GM12878 (cell line): ENCODE measurements around the gene ADGRL3.

Source experiments
- CREM ChIP-seq: IDR thresholded peaks from 2 replicates; pipeline ENCODE4 v1.6.1; 2014; ENCODE audit warnings: antibody characterized with exemption, low read depth
- CTCF ChIP-seq, 3 experiments: IDR thresholded peaks in 2 of 3; conservative IDR thresholded peaks in 1 of 3; 2 replicates each; pipeline ENCODE4 v1.5.1; 2011; ENCODE audit warnings: low read depth in 3 of 3, low read length in 3 of 3, mild to moderate bottlenecking in 3 of 3, control low read depth in 2 of 3, moderate library complexity in 2 of 3, inconsistent platforms in 1 of 3, mixed read lengths in 1 of 3; ENCODE audit not compliant: control insufficient read depth in 2 of 3, insufficient read depth in 1 of 3; ENCODE audit errors: extremely low read depth in 1 of 3
- ELK1 ChIP-seq: IDR thresholded peaks from 2 replicates; pipeline ENCODE4 v1.6.1; 2012; ENCODE audit warnings: low read depth, low read length, improper control_type of control experiment
- FOXM1 ChIP-seq: IDR thresholded peaks from 2 replicates; pipeline ENCODE4 v1.6.1; 2012; ENCODE audit warnings: low read depth, mild to moderate bottlenecking, inconsistent platforms, low read length, moderate library complexity
- POLR2AphosphoS5 ChIP-seq: IDR thresholded peaks from 2 replicates; pipeline ENCODE4 v1.6.1; 2011; ENCODE audit warnings: mild to moderate bottlenecking, low read length, inconsistent platforms
- YY1 ChIP-seq: IDR thresholded peaks from 2 replicates; pipeline ENCODE4 v1.6.1; 2011; ENCODE audit warnings: low read depth, mild to moderate bottlenecking, low read length

GRCh38 chr4:61853041-61853440 is 652.9 kb downstream of the ADGRL3 start:
- TF ChIP-seq FOXM1: no peak
- no peak for TF ChIP-seq YY1
- TF ChIP-seq ELK1: no peak
- TF ChIP-seq CTCF (IDR thresholded peaks at IDR 0.05 in 2 of 3, conservative IDR thresholded peaks at IDR 0.05 in 1 of 3; ENCODE audit: control insufficient read depth in 2 of 3, extremely low read depth in 1 of 3, insufficient read depth in 1 of 3, low read depth in 3 of 3, low read length in 3 of 3): no peak
- TF ChIP-seq POLR2AphosphoS5: no peak
- no peak for TF ChIP-seq CREM
